Large intestine (tissue), 3 donors: ENCODE results near the gene CCND2. TPM values are rescaled to one million over a fixed set of nuclear protein-coding genes. Genes with fewer than 3 reads are reported as not detected.

Experiments used
- DNase-seq, 2 donors: peaks; one replicate each; pipeline versions ENCODE4 v3.0.0 to v3.0.0-alpha.2; 2013
- H3K27ac ChIP-seq: one replicate; pipeline ENCODE4 v1.5.1; 2013; ENCODE audit warnings: low read length
- H3K27me3 ChIP-seq: 2 replicates; pipeline ENCODE4 v1.6.1; 2013; ENCODE audit warnings: low read length; ENCODE audit not compliant: control insufficient read depth, insufficient read depth
- H3K36me3 ChIP-seq: 2 replicates; pipeline ENCODE4 v1.6.1; 2013; ENCODE audit warnings: low read length; ENCODE audit not compliant: control insufficient read depth, insufficient read depth
- H3K4me1 ChIP-seq: one replicate; pipeline ENCODE4 v1.6.1; 2013; ENCODE audit warnings: low read length; ENCODE audit not compliant: control insufficient read depth, insufficient read depth
- H3K4me3 ChIP-seq: one replicate; pipeline ENCODE4 v1.5.1; 2013; ENCODE audit warnings: low read length
- H3K9me3 ChIP-seq: one replicate; pipeline ENCODE4 v1.6.1; 2013; ENCODE audit warnings: mild to moderate bottlenecking, low read depth, low read length, moderate library complexity; ENCODE audit not compliant: control insufficient read depth
- WGBS: methylation state at CpG from one replicate; pipeline ENCODE4 v1.1.5; 2013; ENCODE audit warnings: low lambda C conversion rate; ENCODE audit not compliant: insufficient coverage; 5-methylcytosine and 5-hydroxymethylcytosine counted together
- polyA plus RNA-seq: library from polyadenylated mRNA; unstranded; fragments of 120-200 nt; gene quantifications from one replicate; pipeline ENCODE4 v1.2.1, GENCODE V29; 2013

Gene CCND2
- polyA plus RNA-seq, 1 donor, result 108 TPM

GRCh38 chr12:4270016-4270830 is 3.3 kb upstream of the CCND2 start:
- Histone ChIP-seq H3K4me1 (peaks cover 3% of the 10 kb centered on the region), H3K4me3 (peak overlapping the region; percentile 94), H3K9me3 (peaks cover 2% of the 10 kb centered on the region), H3K36me3 (no peaks in the 10 kb centered on the region), H3K27ac (peak overlapping the region; percentile 92), H3K27me3 (no peaks in the 10 kb centered on the region)
- WGBS, result no CpG with 5 or more reads among the region's 39 CpGs
- peak in 1 of 2 donors; percentile 64 for DNase-seq

DNA sequence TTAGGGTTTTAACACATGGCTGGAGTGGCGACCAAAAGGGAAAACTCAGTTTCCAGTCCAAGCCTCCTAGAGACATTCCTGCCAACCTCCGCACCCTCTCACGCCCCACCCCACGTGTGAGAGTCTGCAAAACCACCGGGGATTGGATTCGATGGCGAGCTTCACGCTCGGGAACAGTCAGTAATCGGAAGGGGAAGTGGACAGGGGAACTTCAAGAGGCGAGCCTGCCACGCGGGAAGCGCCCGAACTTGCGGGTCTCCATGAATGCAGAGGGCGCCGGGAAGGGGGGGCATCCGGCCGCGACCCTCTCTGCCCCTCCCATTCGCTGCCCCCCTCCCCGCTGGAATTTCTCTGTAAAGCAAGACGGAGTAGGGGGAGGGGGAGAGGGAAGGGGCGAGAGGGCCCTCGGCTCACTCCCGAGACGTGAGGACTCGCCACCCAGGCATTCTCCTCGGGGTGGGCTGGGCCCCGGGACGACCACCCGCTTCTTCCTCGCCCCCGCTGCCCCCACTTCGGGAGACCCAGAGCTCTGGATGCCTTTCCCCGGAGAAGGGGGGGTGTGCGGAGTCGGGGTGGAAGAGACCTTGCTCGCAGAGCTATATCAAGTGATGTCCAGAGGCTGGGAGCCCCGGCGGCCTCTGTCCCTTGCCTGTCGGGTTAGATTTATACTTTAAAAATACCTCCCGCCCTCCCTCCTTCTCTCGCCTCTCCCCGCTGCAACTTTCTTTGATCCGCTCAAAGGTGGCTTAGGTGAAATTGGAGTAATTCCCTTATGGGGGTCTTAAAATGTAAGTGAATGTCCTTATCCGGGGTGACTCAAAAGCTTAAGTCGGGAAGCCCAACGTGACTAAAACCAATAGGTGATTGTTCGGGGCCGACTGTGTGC is 2.5 kb upstream of the CCND2 start:
- no CpG with 5 or more reads among the region's 52 CpGs for WGBS
- peaks cover 5% of the 10 kb centered on the region for H3K4me1 ChIP-seq

GRCh38 chr12:4271717-4272423 is 1.7 kb upstream of the CCND2 start:
- Histone ChIP-seq H3K27ac (peak overlapping the region; percentile 92), H3K36me3 (peaks cover 10% of the 10 kb centered on the region), H3K9me3 (peaks cover 2% of the 10 kb centered on the region), H3K4me1 (peaks cover 13% of the 10 kb centered on the region), H3K27me3 (no peaks in the 10 kb centered on the region), H3K4me3 (peak overlapping the region; percentile 94)
- DNase-seq, result peak; percentile 87 to 94
- WGBS, result no CpG with 5 or more reads among the region's 43 CpGs

More for the DNA sequence above, 2.5 kb upstream of the CCND2 start:
- peaks cover 2% of the 10 kb centered on the region for H3K9me3 ChIP-seq
- H3K36me3 ChIP-seq, result peaks cover 3% of the 10 kb centered on the region
- H3K4me3 ChIP-seq, result peak overlapping the region; percentile 94
- H3K27me3 ChIP-seq, result no peaks in the 10 kb centered on the region
- DNase-seq, result peak; percentile 65 to 83
- peak overlapping the region; percentile 92 for H3K27ac ChIP-seq

- peaks cover 2% of the 10 kb centered on the region for H3K9me3 ChIP-seq
- no peaks in the 10 kb centered on the region for H3K27me3 ChIP-seq
- H3K27ac ChIP-seq, result peak overlapping the region; percentile 92
- peaks cover 16% of the 10 kb centered on the region for H3K36me3 ChIP-seq
- H3K4me3 ChIP-seq, result peak overlapping the region; percentile 94
- 0% methylated on average over 1 of the region's 62 CpGs for WGBS
- peak in 1 of 2 donors; percentile 37 for DNase-seq
- peaks cover 20% of the 10 kb centered on the region for H3K4me1 ChIP-seq
Measured at GRCh38 chr12:4272424-4273272, 914 bp upstream of the CCND2 start.

- H3K27ac ChIP-seq, result peak overlapping the region; percentile 92
- H3K4me3 ChIP-seq, result peak overlapping the region; percentile 94
- peaks cover 22% of the 10 kb centered on the region for H3K36me3 ChIP-seq
- no peaks in the 10 kb centered on the region for H3K27me3 ChIP-seq
- H3K4me1 ChIP-seq, result peaks cover 26% of the 10 kb centered on the region
- DNase-seq, result no peak
- WGBS, result no CpG with 5 or more reads among the region's 10 CpGs
- H3K9me3 ChIP-seq, result peaks cover 2% of the 10 kb centered on the region
Measured at GRCh38 chr12:4273273-4273651, 300 bp upstream of the CCND2 start.

GRCh38 chr12:4274396-4275015 is 944 bp downstream of the CCND2 start:
- Histone ChIP-seq H3K27ac (peak overlapping the region; percentile 92), H3K4me1 (peaks cover 35% of the 10 kb centered on the region), H3K27me3 (no peaks in the 10 kb centered on the region), H3K36me3 (peaks cover 32% of the 10 kb centered on the region), H3K9me3 (peaks cover 2% of the 10 kb centered on the region), H3K4me3 (peak overlapping the region; percentile 94)
- no CpG with 5 or more reads among the region's 42 CpGs for WGBS
- peak in 1 of 2 donors; percentile 53 for DNase-seq

- WGBS, result 0% methylated on average over 4 of the region's 43 CpGs
- H3K4me3 ChIP-seq, result peak overlapping the region; percentile 94
- H3K27ac ChIP-seq, result peak overlapping the region; percentile 92
- H3K9me3 ChIP-seq, result no peaks in the 10 kb centered on the region
- H3K4me1 ChIP-seq, result peaks cover 42% of the 10 kb centered on the region
- H3K27me3 ChIP-seq, result no peaks in the 10 kb centered on the region
- DNase-seq, result peak; percentile 28 to 52
- peaks cover 40% of the 10 kb centered on the region for H3K36me3 ChIP-seq
Measured at GRCh38 chr12:4275016-4275869, 1.7 kb downstream of the CCND2 start.

GRCh38 chr12:4275870-4276301 is 2.3 kb downstream of the CCND2 start:
- Histone ChIP-seq H3K27ac (peak overlapping the region; percentile 92), H3K36me3 (peaks cover 46% of the 10 kb centered on the region), H3K9me3 (no peaks in the 10 kb centered on the region), H3K27me3 (no peaks in the 10 kb centered on the region), H3K4me3 (peak overlapping the region; percentile 94), H3K4me1 (peaks cover 49% of the 10 kb centered on the region)
- no CpG with 5 or more reads among the region's 14 CpGs for WGBS
- peak in 1 of 2 donors; percentile 52 for DNase-seq
